HepG2 (cell line): ENCODE data around the gene LRIG1. TPM values are rescaled to one million over a fixed set of nuclear protein-coding genes. Genes with fewer than 3 reads are reported as not detected.

Experiments
- ATRX ChIP-seq: sonication (generic); formaldehyde crosslinking; IDR thresholded peaks from 2 replicates; pipeline ENCODE4 v1.4.0; 2020; ENCODE audit warnings: missing genetic modification reagents, borderline replicate concordance
- FOXO1 ChIP-seq: sonication (generic); formaldehyde crosslinking; IDR thresholded peaks from 2 replicates; pipeline ENCODE4 v1.4.0; 2020; ENCODE audit warnings: missing genetic modification reagents
- KDM1A ChIP-seq: IDR thresholded peaks from 2 replicates; pipeline ENCODE4 v1.6.1; 2016; ENCODE audit warnings: missing compliant biosample characterization
- LCORL ChIP-seq, 2 experiments: fragments of 450-650 bp in 1 of 2; sonication (generic) in 1 of 2; formaldehyde crosslinking in 1 of 2; IDR thresholded peaks; 2 replicates each; pipeline versions ENCODE4 v1.5.0 to v1.6.1; 2017 to 2020; ENCODE audit warnings: antibody characterized with exemption in 1 of 2, missing genetic modification reagents in 1 of 2
- NCOA2 ChIP-seq: sonication (generic); formaldehyde crosslinking; IDR thresholded peaks from 2 replicates; pipeline ENCODE4 v1.8.0; 2022; ENCODE audit warnings: inconsistent platforms
- NFE2L2 ChIP-seq: fragments of 150-350 bp; IDR thresholded peaks from 2 replicates; pipeline ENCODE4 v1.6.1; 2014; ENCODE audit warnings: low read length
- RARG ChIP-seq: sonication (generic); formaldehyde crosslinking; IDR thresholded peaks from 2 replicates; pipeline ENCODE4 v1.4.0; 2020; ENCODE audit warnings: low read depth, mild to moderate bottlenecking, missing genetic modification reagents
- RCOR2 ChIP-seq: IDR thresholded peaks from 2 replicates; pipeline ENCODE4 v1.6.1; 2016; ENCODE audit warnings: missing biosample characterization, missing genetic modification reagents
- SALL2 ChIP-seq: sonication (generic); formaldehyde crosslinking; IDR thresholded peaks from 2 replicates; pipeline ENCODE4 v1.8.1; 2023; ENCODE audit warnings: mild to moderate bottlenecking, missing genetic modification reagents, inconsistent platforms
- SIN3B ChIP-seq: fragments of 150-350 bp; IDR thresholded peaks from 2 replicates; pipeline ENCODE4 v1.6.1; 2014; ENCODE audit warnings: low read length
- ZEB1 ChIP-seq: IDR thresholded peaks from 2 replicates; pipeline ENCODE4 v1.6.1; 2012; ENCODE audit warnings: mild to moderate bottlenecking, low read depth, inconsistent platforms; ENCODE audit not compliant: insufficient replicate concordance
- ZNF235 ChIP-seq: sonication (generic); formaldehyde crosslinking; IDR thresholded peaks from 2 replicates; pipeline ENCODE4 v1.8.1; 2023; ENCODE audit warnings: mild to moderate bottlenecking, missing genetic modification reagents, borderline replicate concordance
- ZNF446 ChIP-seq: sonication (generic); formaldehyde crosslinking; IDR thresholded peaks from 2 replicates; pipeline ENCODE4 v1.5.0; 2020; ENCODE audit warnings: mild to moderate bottlenecking, missing genetic modification reagents
- ZNF460 ChIP-seq: sonication (generic); formaldehyde crosslinking; IDR thresholded peaks from 2 replicates; pipeline ENCODE4 v1.5.1; 2020; ENCODE audit warnings: missing genetic modification reagents, mild to moderate bottlenecking, borderline replicate concordance
- ZNF552 ChIP-seq: sonication (generic); formaldehyde crosslinking; IDR thresholded peaks from 2 replicates; pipeline ENCODE4 v1.9.0; 2022; ENCODE audit warnings: missing genetic modification reagents, mild to moderate bottlenecking, borderline replicate concordance
- ZNF782 ChIP-seq: sonication (generic); formaldehyde crosslinking; IDR thresholded peaks from 2 replicates; pipeline ENCODE4 v1.4.0; 2020; ENCODE audit warnings: missing genetic modification reagents, mild to moderate bottlenecking, borderline replicate concordance
- ZNF879 ChIP-seq: sonication (generic); formaldehyde crosslinking; IDR thresholded peaks from 2 replicates; pipeline ENCODE4 v1.8.1; 2023; ENCODE audit warnings: missing genetic modification reagents
- polyA plus RNA-seq, 8 experiments: library from polyadenylated mRNA; depleted of rRNA in 3 of 8; stranded (reverse) in 7 of 8; unstranded in 1 of 8; fragments of >200 nt; fragmentation: Illumina TruSeq in 4 of 8; extraction: Trizol in 4 of 8; gene quantifications; 2 replicates each; pipeline versions ENCODE4 v1.2.1 to v1.2.3, GENCODE V29; 2011 to 2016; ENCODE audit warnings: low read depth in 4 of 8, missing spikeins in 1 of 8, mixed read lengths in 1 of 8; ENCODE audit not compliant: insufficient read depth in 1 of 8
- total RNA-seq, 5 experiments: library from RNA; depleted of rRNA; stranded (reverse); fragments of >200 nt; fragmentation: Illumina TruSeq; extraction: Trizol; gene quantifications; 2 replicates each; pipeline ENCODE4 v1.2.3, GENCODE V29; 2016; ENCODE audit warnings: low read depth in 1 of 5
- TF ChIP-seq, protein P1 (sequence below): sonication (generic); formaldehyde crosslinking; IDR thresholded peaks from 2 replicates; pipeline ENCODE4 v1.4.0; 2020; ENCODE audit warnings: missing genetic modification reagents, borderline replicate concordance
- TF ChIP-seq, protein P2 (sequence below): sonication (generic); formaldehyde crosslinking; IDR thresholded peaks from 2 replicates; pipeline ENCODE4 v1.4.0; 2020; ENCODE audit warnings: mild to moderate bottlenecking, missing genetic modification reagents
- TF ChIP-seq, protein P3 (sequence below): sonication (generic); formaldehyde crosslinking; conservative IDR thresholded peaks from 2 replicates; pipeline ENCODE4 v1.8.0; 2022; ENCODE audit warnings: low read depth, missing genetic modification reagents
- TF ChIP-seq, protein P4 (sequence below): sonication (generic); formaldehyde crosslinking; IDR thresholded peaks from 2 replicates; pipeline ENCODE4 v1.4.0; 2020; ENCODE audit warnings: missing genetic modification reagents, mild to moderate bottlenecking, borderline replicate concordance

LRIG1 gene
- total and polyA plus RNA-seq, 2 of the 13 experiments (the other 11 are each of a cell fraction or from before 2014, with no cell fraction given) = 17.8 to 24.8 TPM

DNA sequence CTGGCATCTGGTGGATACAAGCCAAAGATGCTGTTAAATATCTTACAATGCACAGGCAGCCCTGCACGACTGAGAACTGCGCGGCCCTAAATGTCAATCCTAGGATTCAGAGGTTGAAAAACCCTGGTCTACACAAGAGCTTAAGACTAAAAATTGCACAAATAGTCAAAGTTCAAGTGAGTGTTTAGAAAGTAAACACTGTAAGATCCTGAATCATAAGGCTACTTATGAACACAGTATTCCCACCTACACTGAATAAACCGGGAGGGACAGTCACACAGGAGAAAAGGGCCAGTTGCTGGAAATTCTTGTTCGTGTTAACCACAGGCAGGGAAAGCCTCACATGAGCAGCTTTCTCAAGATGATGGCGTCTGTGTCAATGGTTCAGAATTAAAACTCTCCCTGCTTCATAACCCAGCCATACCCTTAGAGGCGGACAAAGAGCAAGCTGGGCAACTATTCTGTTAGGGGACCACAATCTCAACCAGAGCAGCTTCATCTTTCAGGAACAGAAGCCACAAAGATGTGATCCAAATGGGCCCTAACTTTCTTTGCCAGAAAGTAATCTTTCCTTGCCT, 37.7 kb downstream of the LRIG1 start (continued):
- TF ChIP-seq, protein P1, sequence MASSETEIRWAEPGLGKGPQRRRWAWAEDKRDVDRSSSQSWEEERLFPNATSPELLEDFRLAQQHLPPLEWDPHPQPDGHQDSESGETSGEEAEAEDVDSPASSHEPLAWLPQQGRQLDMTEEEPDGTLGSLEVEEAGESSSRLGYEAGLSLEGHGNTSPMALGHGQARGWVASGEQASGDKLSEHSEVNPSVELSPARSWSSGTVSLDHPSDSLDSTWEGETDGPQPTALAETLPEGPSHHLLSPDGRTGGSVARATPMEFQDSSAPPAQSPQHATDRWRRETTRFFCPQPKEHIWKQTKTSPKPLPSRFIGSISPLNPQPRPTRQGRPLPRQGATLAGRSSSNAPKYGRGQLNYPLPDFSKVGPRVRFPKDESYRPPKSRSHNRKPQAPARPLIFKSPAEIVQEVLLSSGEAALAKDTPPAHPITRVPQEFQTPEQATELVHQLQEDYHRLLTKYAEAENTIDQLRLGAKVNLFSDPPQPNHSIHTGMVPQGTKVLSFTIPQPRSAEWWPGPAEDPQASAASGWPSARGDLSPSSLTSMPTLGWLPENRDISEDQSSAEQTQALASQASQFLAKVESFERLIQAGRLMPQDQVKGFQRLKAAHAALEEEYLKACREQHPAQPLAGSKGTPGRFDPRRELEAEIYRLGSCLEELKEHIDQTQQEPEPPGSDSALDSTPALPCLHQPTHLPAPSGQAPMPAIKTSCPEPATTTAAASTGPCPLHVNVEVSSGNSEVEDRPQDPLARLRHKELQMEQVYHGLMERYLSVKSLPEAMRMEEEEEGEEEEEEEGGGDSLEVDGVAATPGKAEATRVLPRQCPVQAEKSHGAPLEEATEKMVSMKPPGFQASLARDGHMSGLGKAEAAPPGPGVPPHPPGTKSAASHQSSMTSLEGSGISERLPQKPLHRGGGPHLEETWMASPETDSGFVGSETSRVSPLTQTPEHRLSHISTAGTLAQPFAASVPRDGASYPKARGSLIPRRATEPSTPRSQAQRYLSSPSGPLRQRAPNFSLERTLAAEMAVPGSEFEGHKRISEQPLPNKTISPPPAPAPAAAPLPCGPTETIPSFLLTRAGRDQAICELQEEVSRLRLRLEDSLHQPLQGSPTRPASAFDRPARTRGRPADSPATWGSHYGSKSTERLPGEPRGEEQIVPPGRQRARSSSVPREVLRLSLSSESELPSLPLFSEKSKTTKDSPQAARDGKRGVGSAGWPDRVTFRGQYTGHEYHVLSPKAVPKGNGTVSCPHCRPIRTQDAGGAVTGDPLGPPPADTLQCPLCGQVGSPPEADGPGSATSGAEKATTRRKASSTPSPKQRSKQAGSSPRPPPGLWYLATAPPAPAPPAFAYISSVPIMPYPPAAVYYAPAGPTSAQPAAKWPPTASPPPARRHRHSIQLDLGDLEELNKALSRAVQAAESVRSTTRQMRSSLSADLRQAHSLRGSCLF (CRISPR knock-in tag) = no peak
- no peak for TF ChIP-seq ZNF879 (CRISPR knock-in tag)
- TF ChIP-seq NFE2L2 = no peak
- no peak for TF ChIP-seq SIN3B
- TF ChIP-seq SALL2 = peak; percentile 53; the same call in 1 of the 2 replicates
- no peak for TF ChIP-seq ZNF552
- peak; percentile 32; the same call in 1 of the 2 replicates for TF ChIP-seq ZNF782
- TF ChIP-seq, protein P2, sequence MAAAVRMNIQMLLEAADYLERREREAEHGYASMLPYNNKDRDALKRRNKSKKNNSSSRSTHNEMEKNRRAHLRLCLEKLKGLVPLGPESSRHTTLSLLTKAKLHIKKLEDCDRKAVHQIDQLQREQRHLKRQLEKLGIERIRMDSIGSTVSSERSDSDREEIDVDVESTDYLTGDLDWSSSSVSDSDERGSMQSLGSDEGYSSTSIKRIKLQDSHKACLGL = no peak
- TF ChIP-seq, protein P3, sequence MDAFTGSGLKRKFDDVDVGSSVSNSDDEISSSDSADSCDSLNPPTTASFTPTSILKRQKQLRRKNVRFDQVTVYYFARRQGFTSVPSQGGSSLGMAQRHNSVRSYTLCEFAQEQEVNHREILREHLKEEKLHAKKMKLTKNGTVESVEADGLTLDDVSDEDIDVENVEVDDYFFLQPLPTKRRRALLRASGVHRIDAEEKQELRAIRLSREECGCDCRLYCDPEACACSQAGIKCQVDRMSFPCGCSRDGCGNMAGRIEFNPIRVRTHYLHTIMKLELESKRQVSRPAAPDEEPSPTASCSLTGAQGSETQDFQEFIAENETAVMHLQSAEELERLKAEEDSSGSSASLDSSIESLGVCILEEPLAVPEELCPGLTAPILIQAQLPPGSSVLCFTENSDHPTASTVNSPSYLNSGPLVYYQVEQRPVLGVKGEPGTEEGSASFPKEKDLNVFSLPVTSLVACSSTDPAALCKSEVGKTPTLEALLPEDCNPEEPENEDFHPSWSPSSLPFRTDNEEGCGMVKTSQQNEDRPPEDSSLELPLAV (CRISPR knock-in tag) = no peak
- TF ChIP-seq FOXO1 (CRISPR knock-in tag) = no peak; the same call in 1 of the 2 replicates
- TF ChIP-seq ZNF446 (CRISPR knock-in tag) = no peak
- TF ChIP-seq LCORL (IDR thresholded peaks at IDR 0.05) = no peak
- 0 out of 2 replicates have a peak, but pooled peaks have one; percentile 42 for TF ChIP-seq LCORL (CRISPR knock-in tag; IDR thresholded peaks at IDR 0.05)
- peak; percentile 77 for TF ChIP-seq NCOA2 (CRISPR knock-in tag)
- TF ChIP-seq ZEB1 = no peak
- TF ChIP-seq, protein P4, sequence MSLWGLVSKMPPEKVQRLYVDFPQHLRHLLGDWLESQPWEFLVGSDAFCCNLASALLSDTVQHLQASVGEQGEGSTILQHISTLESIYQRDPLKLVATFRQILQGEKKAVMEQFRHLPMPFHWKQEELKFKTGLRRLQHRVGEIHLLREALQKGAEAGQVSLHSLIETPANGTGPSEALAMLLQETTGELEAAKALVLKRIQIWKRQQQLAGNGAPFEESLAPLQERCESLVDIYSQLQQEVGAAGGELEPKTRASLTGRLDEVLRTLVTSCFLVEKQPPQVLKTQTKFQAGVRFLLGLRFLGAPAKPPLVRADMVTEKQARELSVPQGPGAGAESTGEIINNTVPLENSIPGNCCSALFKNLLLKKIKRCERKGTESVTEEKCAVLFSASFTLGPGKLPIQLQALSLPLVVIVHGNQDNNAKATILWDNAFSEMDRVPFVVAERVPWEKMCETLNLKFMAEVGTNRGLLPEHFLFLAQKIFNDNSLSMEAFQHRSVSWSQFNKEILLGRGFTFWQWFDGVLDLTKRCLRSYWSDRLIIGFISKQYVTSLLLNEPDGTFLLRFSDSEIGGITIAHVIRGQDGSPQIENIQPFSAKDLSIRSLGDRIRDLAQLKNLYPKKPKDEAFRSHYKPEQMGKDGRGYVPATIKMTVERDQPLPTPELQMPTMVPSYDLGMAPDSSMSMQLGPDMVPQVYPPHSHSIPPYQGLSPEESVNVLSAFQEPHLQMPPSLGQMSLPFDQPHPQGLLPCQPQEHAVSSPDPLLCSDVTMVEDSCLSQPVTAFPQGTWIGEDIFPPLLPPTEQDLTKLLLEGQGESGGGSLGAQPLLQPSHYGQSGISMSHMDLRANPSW = no peak
- TF ChIP-seq ZNF460 (CRISPR knock-in tag) = no peak
- TF ChIP-seq RCOR2 (CRISPR knock-in tag) = peak; percentile 70
- 0 out of 2 replicates have a peak, but pooled peaks have one; percentile 42 for TF ChIP-seq ZNF235 (CRISPR knock-in tag)
- TF ChIP-seq KDM1A (CRISPR knock-in tag) = no peak
- TF ChIP-seq RARG = no peak
- TF ChIP-seq ATRX = no peak
